HEK293 (cell line): Measurements from ENCODE around the gene PCLO.

ENCODE experiments used
- CTCF ChIA-PET: fragments of 350-600 bp; formaldehyde crosslinking; extraction: SDS; loops from one replicate; lab custom pipeline; 2021; ENCODE audit warnings: antibody characterized with exemption; lab: Yijun Ruan, JAX
- POLR2A ChIA-PET: fragments of 300-600 bp; formaldehyde crosslinking; extraction: SDS; loops from one replicate; lab custom pipeline; 2020; ENCODE audit warnings: antibody characterized with exemption, inconsistent platforms; lab: Yijun Ruan, JAX
- H3K27ac ChIP-seq: fragments of 200-500 bp; sonication (Bioruptor generic); 2 replicates; pipeline ENCODE4 v1.5.1; 2014; ENCODE audit warnings: low read depth, low read length, control low read depth, inconsistent platforms; ENCODE audit errors: extremely low read depth
- H3K36me3 ChIP-seq, 2 experiments: fragments of 200-500 bp in 1 of 2; sonication (Bioruptor generic) in 1 of 2; 1 replicate in 1 of 2; 2 replicates in 1 of 2; pipeline ENCODE4 v1.5.1; 2014 to 2017; ENCODE audit warnings: inconsistent platforms in 2 of 2, low read length in 2 of 2; ENCODE audit not compliant: control insufficient read depth in 2 of 2, insufficient read depth in 1 of 2
- H3K4me1 ChIP-seq: fragments of 200-500 bp; sonication (Bioruptor generic); 2 replicates; pipeline ENCODE4 v1.5.1; 2014; ENCODE audit warnings: mild to moderate bottlenecking, low read length, inconsistent platforms; ENCODE audit not compliant: control insufficient read depth, insufficient read depth
- H3K4me3 ChIP-seq: 2 replicates; pipeline ENCODE4 v1.5.1; 2011; ENCODE audit warnings: low read depth, mild to moderate bottlenecking, control low read depth, low read length, moderate library complexity
- H3K9me3 ChIP-seq: fragments of 200-500 bp; sonication (Bioruptor generic); 2 replicates; pipeline ENCODE4 v1.5.1; 2014; ENCODE audit warnings: low read depth, low read length, inconsistent platforms; ENCODE audit not compliant: control insufficient read depth, insufficient read depth
- BCL11A ChIP-seq: fragments of 450-650 bp; formaldehyde crosslinking; IDR thresholded peaks from 2 replicates; pipeline ENCODE4 v1.5.1; 2016; ENCODE audit warnings: low read depth, missing biosample characterization, missing genetic modification characterization
- BCL11B ChIP-seq: fragments of 450-650 bp; formaldehyde crosslinking; IDR thresholded peaks from 2 replicates; pipeline ENCODE4 v1.5.1; 2016; ENCODE audit warnings: low read depth, missing biosample characterization, missing genetic modification characterization
- GLI2 ChIP-seq: fragments of 450-650 bp; formaldehyde crosslinking; IDR thresholded peaks from 2 replicates; pipeline ENCODE4; 2017; ENCODE audit warnings: missing biosample characterization, missing genetic modification characterization, low read depth, borderline replicate concordance
- MEIS1 ChIP-seq: sonication (generic); formaldehyde crosslinking; IDR thresholded peaks from 2 replicates; pipeline ENCODE4 v1.8.1; 2022; ENCODE audit warnings: missing genetic modification reagents, mild to moderate bottlenecking, borderline replicate concordance
- PRDM1 ChIP-seq: fragments of 450-650 bp; formaldehyde crosslinking; IDR thresholded peaks from 2 replicates; pipeline ENCODE4; 2016; ENCODE audit warnings: missing biosample characterization, missing genetic modification characterization
- SP2 ChIP-seq: fragments of 450-650 bp; formaldehyde crosslinking; IDR thresholded peaks from 2 replicates; pipeline ENCODE4 v1.5.1; 2016; ENCODE audit warnings: missing biosample characterization, missing genetic modification characterization
- TCF7L2 ChIP-seq: IDR thresholded peaks from 2 replicates; pipeline ENCODE4 v1.6.1; 2011; ENCODE audit warnings: low read depth, mild to moderate bottlenecking, inconsistent platforms, low read length, moderate library complexity, borderline replicate concordance
- ZEB2 ChIP-seq: fragments of 450-650 bp; formaldehyde crosslinking; IDR thresholded peaks from 2 replicates; pipeline ENCODE4 v1.5.1; 2016; ENCODE audit warnings: missing biosample characterization, missing genetic modification characterization
- ZNF10 ChIP-seq: fragments of 450-650 bp; formaldehyde crosslinking; IDR thresholded peaks from 2 replicates; pipeline ENCODE4 v1.5.1; 2017; ENCODE audit warnings: missing biosample characterization, missing genetic modification characterization
- ZNF169 ChIP-seq: fragments of 450-650 bp; formaldehyde crosslinking; IDR thresholded peaks from 2 replicates; pipeline ENCODE4 v1.5.1; 2016; ENCODE audit warnings: missing biosample characterization, missing genetic modification characterization
- ZNF23 ChIP-seq: fragments of 450-650 bp; formaldehyde crosslinking; IDR thresholded peaks from 2 replicates; pipeline ENCODE4 v1.5.1; 2016; ENCODE audit warnings: missing biosample characterization, missing genetic modification characterization, borderline replicate concordance
- ZNF37A ChIP-seq: fragments of 450-650 bp; IDR thresholded peaks from 2 replicates; pipeline ENCODE4 v1.5.1; 2018; ENCODE audit warnings: missing biosample characterization, missing genetic modification characterization
- ZNF449 ChIP-seq: fragments of 450-650 bp; formaldehyde crosslinking; IDR thresholded peaks from 2 replicates; pipeline ENCODE4 v1.5.1; 2017; ENCODE audit warnings: missing biosample characterization, mild to moderate bottlenecking, missing genetic modification characterization, moderate library complexity
- ZNF513 ChIP-seq: fragments of 450-650 bp; IDR thresholded peaks from 2 replicates; pipeline ENCODE4 v1.5.1; 2018; ENCODE audit warnings: missing biosample characterization, missing genetic modification characterization
- ZNF580 ChIP-seq: fragments of 450-650 bp; formaldehyde crosslinking; IDR thresholded peaks from 2 replicates; pipeline ENCODE4 v1.5.1; 2016; ENCODE audit warnings: missing biosample characterization, missing genetic modification characterization
- ZNF645 ChIP-seq: fragments of 450-650 bp; formaldehyde crosslinking; IDR thresholded peaks from 2 replicates; pipeline ENCODE4; 2016; ENCODE audit warnings: missing biosample characterization, missing genetic modification characterization
- ZNF670 ChIP-seq: fragments of 450-650 bp; formaldehyde crosslinking; IDR thresholded peaks from 2 replicates; pipeline ENCODE4 v1.5.1; 2016; ENCODE audit warnings: missing biosample characterization, missing genetic modification characterization, low read depth
- ZNF701 ChIP-seq: fragments of 450-650 bp; formaldehyde crosslinking; IDR thresholded peaks from 2 replicates; pipeline ENCODE4 v1.5.1; 2016; ENCODE audit warnings: missing biosample characterization, missing genetic modification characterization
- ZSCAN23 ChIP-seq: fragments of 450-650 bp; formaldehyde crosslinking; IDR thresholded peaks from 2 replicates; pipeline ENCODE4 v1.5.1; 2016; ENCODE audit warnings: missing biosample characterization, missing genetic modification characterization
- TF ChIP-seq, protein P1 (sequence below): fragments of 450-650 bp; formaldehyde crosslinking; IDR thresholded peaks from 2 replicates; pipeline ENCODE4 v1.5.1; 2016; ENCODE audit warnings: missing biosample characterization, missing genetic modification characterization

PCLO gene

GRCh38 chr7:82778021-82778420, 384.7 kb downstream of the PCLO start (continued):
- TF ChIP-seq ZNF513 (tag by site-specific recombination) (no peak), ZEB2 (tag by site-specific recombination) (no peak), ZNF23 (tag by site-specific recombination) (no peak), BCL11B (no peak), ZNF701 (tag by site-specific recombination) (no peak), PRDM1 (tag by site-specific recombination) (no peak), ZNF580 (tag by site-specific recombination) (no peak), ZNF37A (tag by site-specific recombination) (no peak), ZNF670 (tag by site-specific recombination) (no peak), TCF7L2 (no peak)
- TF ChIP-seq, protein P1, sequence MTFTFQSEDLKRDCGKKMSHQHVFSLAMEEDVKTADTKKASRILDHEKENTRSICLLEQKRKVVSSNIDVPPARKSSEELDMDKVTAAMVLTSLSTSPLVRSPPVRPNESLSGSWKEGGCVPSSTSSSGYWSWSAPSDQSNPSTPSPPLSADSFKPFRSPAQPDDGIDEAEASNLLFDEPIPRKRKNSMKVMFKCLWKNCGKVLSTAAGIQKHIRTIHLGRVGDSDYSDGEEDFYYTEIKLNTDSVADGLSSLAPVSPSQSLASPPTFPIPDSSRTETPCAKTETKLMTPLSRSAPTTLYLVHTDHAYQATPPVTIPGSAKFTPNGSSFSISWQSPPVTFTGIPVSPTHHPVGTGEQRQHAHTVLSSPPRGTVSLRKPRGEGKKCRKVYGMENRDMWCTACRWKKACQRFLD (tag by site-specific recombination) = no peak
- TF ChIP-seq, all 188 proteins: peak for 0

- no peaks in the 10 kb centered on the region for H3K4me1 ChIP-seq
- CTCF ChIA-PET = no interaction called here
- H3K27ac ChIP-seq = no peak overlapping the region
- no peak overlapping the region for H3K4me3 ChIP-seq
- no peaks in the 10 kb centered on the region for H3K36me3 ChIP-seq
- TF ChIP-seq MEIS1 (no peak), ZNF513 (tag by site-specific recombination) (no peak), BCL11A (tag by site-specific recombination) (no peak), TCF7L2 (no peak), SP2 (tag by site-specific recombination) (no peak), ZNF670 (tag by site-specific recombination) (no peak), ZNF169 (no peak), ZNF10 (no peak), ZNF449 (tag by site-specific recombination) (no peak), GLI2 (tag by site-specific recombination) (no peak), ZSCAN23 (tag by site-specific recombination) (no peak), ZNF645 (tag by site-specific recombination) (no peak)
- TF ChIP-seq, all 188 proteins: peak for 0
- POLR2A ChIA-PET = no interaction called here
- H3K9me3 ChIP-seq = no peaks in the 10 kb centered on the region
Observed at GRCh38 chr7:82762880-82763279, 399.8 kb downstream of the PCLO start.
